Pulmonary artery endothelial cell (primary cell): ENCODE results near the gene TARDBP. TPM values are rescaled to one million over a fixed set of nuclear protein-coding genes. Genes with fewer than 3 reads are reported as not detected.
"Not testable (repeated sequence)": the region's sequence is repeated elsewhere in the genome, so short reads cannot be mapped to it uniquely, and the experiment has no call there.

Experiments used
- DNase-seq: peaks from one replicate; pipeline ENCODE4 v3.0.0-alpha.2; 2011; ENCODE audit warnings: low read depth, low spot score
- total RNA-seq: library from RNA; depleted of rRNA; stranded (reverse); fragments of >200 nt; gene quantifications from 2 replicates; pipeline ENCODE4 v1.2.3, GENCODE V29; 2014

Gene TARDBP
- total RNA-seq, 1 donor from 2014 or later: 86.8 TPM

GRCh38 chr1:11042065-11042464 is 29.6 kb downstream of the TARDBP start:
- no peak for DNase-seq

- no peak for DNase-seq
These were observed 30.8 kb downstream of the TARDBP start for GRCh38 chr1:11042995-11043874.

- no peak for DNase-seq
These were observed 31.8 kb downstream of the TARDBP start for GRCh38 chr1:11044086-11044848.

GRCh38 chr1:11044849-11045427 is 32.5 kb downstream of the TARDBP start:
- no peak for DNase-seq

- DNase-seq: no peak
These were observed 33.2 kb downstream of the TARDBP start for GRCh38 chr1:11045428-11046269.

- DNase-seq: no peak
These were observed 33.8 kb downstream of the TARDBP start for GRCh38 chr1:11046270-11046566.

GRCh38 chr1:11046625-11047365 is 34.3 kb downstream of the TARDBP start, which contains the start of gene MASP2:
MASP2 (minus strand) TSS chr1:11047239; CDS start chr1:11047207, 32 bp downstream.
- no peak for DNase-seq

GRCh38 chr1:11051121-11051520 is 38.7 kb downstream of the TARDBP start:
- not testable (repeated sequence) for DNase-seq

GRCh38 chr1:11051781-11052511 is 39.5 kb downstream of the TARDBP start:
- no peak for DNase-seq

GRCh38 chr1:11052839-11053757 is 40.6 kb downstream of the TARDBP start:
- DNase-seq: no peak

GRCh38 chr1:11053758-11054137 is 41.3 kb downstream of the TARDBP start:
- no peak for DNase-seq

- no peak for DNase-seq
These were observed 41.7 kb downstream of the TARDBP start for GRCh38 chr1:11054181-11054580.

GRCh38 chr1:11054666-11055065 is 42.2 kb downstream of the TARDBP start:
- no peak for DNase-seq

GRCh38 chr1:11055676-11056075 is 43.2 kb downstream of the TARDBP start:
- no peak for DNase-seq

GRCh38 chr1:11056504-11056903 is 44.0 kb downstream of the TARDBP start:
- DNase-seq: no peak

GRCh38 chr1:11057477-11057876 is 45.0 kb downstream of the TARDBP start:
- DNase-seq: no peak

GRCh38 chr1:11058026-11058425 is 45.6 kb downstream of the TARDBP start:
- no peak for DNase-seq

- DNase-seq: no peak
These were observed 46.2 kb downstream of the TARDBP start for GRCh38 chr1:11058595-11059154.
